Measurements from ENCODE around the gene PCLAF.
A peak's percentile ranks its signal among the peaks of the same experiment; 100 is the strongest.
"Not testable (repeated sequence)": the region's sequence is repeated elsewhere in the genome, so short reads cannot be mapped to it uniquely, and the experiment has no call there.

The PCLAF gene

DNA sequence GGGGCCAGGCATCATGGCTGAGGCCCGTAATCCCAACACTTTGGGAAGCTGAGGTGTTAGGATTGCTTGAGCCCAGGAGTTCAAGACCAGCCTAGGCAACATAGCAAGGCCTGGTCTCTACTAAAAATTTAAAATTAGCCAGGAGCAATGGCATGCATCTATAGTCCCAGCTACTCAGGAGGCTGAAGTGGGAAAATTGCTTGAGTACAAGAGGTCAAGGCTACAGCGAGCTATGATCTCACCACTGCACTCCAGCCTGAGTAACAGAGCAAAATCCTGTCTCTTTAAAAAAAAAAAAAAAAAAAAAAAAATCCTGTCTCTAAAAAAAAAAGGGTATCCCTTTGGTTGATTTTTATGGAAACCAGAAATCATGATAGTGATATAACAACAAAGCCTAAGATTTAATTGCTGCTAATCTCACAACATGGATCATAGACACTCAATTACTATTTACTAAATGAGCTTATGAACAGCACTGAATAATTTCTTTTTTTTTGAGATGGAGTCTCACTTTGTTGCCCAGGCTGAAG is 12.1 kb downstream of the PCLAF start:
- no peak for DNase-seq (ENCODE audit: low read depth in 3 of 3)

GRCh38 chr15:64361259-64361658 is 20.0 kb downstream of the PCLAF start:
- DNase-seq (ENCODE audit: low read depth in 3 of 3) = no peak

GRCh38 chr15:64356710-64357040 is 24.6 kb downstream of the PCLAF start:
- DNase-seq (ENCODE audit: low read depth in 3 of 3) = no peak

DNA sequence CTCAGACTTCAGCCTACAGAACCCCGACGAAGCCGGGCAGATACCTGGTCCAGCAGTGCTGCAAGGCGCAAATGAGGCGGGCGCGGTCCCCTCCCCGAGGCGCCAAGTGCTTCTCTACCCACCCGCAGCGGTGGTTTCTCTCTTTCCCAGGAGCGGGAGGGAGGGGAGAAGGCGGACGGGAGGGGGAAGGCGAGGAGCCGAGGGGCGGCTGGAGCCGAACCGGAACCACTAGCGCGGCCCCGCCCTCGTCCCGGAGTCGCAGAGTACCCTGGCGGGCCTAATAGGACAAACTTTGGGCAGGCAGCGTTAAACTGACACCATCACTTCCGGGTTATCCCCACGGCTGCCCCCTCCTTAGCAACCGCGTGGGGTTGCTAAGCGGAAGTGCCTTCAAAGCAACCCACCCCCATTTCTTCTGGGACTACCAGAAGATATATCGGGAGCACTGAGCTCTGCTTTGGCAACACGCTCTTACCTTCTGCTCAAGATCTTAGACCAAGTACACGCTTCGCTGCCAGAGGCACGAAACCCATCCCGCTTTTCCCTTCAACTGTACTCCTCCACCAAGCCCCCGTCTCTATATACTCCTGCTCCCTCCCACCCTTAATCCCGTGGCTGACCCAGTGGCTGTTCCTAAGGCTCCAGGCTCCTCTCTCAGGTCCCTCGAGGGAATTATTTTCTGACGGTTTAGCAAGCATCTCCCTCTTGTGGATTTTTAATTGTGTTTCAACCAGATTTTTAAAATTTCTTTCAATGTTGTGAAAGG is 25.1 kb downstream of the PCLAF start, which contains the start of gene CSNK1G1:
Gene CSNK1G1 (minus strand): TSS at position 230 of the 766 bp plus-strand sequence. CDS start 55,674 bp downstream, outside the sequence.
- DNase-seq (ENCODE audit: low read depth in 3 of 3) = peak; percentile 84 to 87 (median 86)

GRCh38 chr15:64355348-64355943 is 25.8 kb downstream of the PCLAF start:
- DNase-seq (ENCODE audit: low read depth in 3 of 3) = peak; percentile 1 to 24 (median 4)

GRCh38 chr15:64354688-64355344 is 26.4 kb downstream of the PCLAF start:
- DNase-seq (ENCODE audit: low read depth in 3 of 3) = no peak

GRCh38 chr15:64351265-64351664 is 30.0 kb downstream of the PCLAF start:
- DNase-seq (ENCODE audit: low read depth in 3 of 3) = no peak

DNA sequence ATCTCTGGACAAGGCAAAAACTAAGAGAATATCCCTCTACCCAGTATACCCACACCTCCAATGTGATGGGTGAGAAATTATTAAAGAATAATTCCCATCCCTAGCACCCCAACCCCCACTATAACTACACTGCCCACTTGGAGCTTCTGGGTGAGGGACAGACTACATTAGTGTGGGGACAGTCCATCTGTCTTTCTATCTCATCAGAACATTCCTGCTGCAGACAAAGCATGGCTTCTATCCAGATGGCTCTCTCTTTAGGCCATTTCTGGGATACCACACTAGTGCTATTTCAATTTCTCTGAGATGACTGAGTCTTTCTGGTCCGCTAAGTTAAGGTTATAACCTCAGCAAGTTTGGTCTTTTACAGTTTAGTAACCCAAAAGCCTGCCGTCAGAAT is 31.9 kb downstream of the PCLAF start:
- no peak for DNase-seq (ENCODE audit: low read depth in 3 of 3)

DNA sequence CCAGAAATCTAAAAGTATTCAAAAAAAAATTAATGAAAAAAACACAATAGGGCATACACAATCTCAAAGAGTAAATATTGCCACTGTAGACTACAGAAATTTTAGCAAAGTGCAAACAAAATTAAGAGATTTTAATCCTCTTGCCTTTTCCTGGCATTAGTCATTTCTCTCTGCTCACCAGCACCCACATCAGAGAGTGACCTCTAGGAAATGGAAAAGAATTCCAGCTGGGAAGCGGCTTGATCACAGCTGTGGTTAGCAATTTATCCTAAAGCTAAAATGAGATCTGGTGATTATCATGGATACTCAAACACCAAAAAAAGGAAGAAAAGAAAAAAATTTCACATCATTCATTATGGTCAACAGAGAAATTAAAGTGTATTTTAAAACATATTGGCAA is 32.8 kb downstream of the PCLAF start:
- DNase-seq (ENCODE audit: low read depth in 3 of 3) = no peak

- not testable (repeated sequence) for DNase-seq (ENCODE audit: low read depth in 3 of 3)
Measured at GRCh38 chr15:64346242-64346641, 35.0 kb downstream of the PCLAF start.

DNA sequence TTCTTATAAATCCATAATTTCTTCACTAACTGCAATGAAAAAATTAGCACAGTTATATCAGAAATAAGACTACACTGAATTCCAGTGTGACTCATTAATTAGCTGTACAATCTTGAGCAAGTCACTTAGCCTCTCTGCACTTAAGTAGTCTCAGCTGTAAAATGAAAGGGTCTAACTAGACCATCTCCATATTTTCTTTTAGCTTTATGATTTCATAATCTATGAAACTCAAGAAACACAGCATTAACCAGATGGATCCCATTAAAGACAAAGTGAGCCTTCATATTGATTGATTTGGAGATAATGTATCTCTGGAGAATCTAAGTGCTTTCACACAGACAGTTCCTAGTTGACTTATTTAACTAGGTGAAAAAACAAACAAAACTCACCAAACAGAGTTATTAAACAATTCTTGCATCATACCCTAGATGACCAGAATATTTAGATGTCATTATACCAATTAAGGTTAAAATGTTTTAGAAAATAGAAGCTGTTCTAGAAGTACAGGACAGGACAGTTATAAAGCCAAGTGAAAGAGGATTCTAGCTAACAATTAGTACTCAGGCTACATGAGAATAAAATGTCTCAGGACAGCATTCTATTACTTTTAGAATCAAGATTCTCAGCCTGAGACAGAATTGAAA is 36.5 kb downstream of the PCLAF start:
- DNase-seq (ENCODE audit: low read depth in 3 of 3) = no peak

- DNase-seq (ENCODE audit: low read depth in 3 of 3) = no peak
Measured at GRCh38 chr15:64343841-64344240, 37.4 kb downstream of the PCLAF start.

DNA sequence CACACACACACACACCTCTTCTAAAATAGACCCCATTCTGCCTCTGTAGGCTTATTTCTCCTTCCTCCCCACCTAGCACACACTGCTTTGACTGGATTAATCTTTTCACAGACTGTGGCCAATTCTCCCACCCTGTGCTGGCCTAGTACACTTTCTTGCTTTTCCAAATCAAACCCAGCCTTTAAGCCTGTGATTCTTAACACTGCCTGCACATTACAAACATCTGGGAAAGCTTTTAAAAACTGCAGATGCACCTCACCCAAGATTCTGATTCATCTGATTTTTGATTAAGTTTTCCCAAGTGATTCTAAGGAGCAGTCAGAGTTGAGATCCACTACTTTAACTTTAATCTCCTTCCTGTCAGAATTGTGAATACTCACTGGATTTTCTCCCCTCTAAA is 38.0 kb downstream of the PCLAF start:
- no peak for DNase-seq (ENCODE audit: low read depth in 3 of 3)

DNA sequence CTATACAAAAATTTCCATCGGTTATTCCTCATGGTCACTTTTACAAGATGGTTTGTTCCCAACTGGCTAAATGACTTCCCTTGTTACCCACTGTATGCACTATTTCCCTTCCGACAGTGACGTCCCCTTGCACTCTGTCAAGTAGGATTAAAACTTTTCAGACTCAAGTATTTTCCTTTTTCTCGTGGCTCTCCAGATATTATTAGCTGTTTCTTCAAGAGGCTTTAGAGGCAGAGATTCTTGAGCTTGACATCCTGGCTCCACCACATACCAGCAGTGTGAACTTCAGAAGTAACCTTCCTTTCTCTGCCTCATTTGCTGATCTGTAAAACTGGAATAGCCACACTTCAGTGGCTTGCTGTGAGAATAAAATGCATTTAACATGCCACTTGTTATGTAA is 39.3 kb downstream of the PCLAF start:
- no peak for DNase-seq (ENCODE audit: low read depth in 3 of 3)

DNA sequence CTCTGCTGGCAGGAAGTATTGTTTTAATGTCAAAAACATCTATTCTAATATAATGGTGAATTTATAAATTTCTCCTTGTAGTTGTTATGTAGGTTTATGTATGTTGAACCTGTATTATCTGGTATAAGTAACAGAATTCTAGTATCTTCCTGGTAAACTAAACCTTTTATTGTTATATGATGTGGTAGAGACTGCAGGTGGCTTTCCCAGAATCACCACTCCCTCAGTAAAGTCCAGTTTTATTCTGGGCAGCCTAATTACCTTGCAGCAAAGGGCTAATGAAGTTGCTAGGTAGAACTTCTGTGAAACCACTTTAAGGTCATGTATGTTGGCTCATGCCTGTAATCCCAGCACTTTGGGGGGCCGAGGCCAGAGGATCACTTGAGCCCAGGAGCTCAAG is 40.9 kb downstream of the PCLAF start:
- no peak for DNase-seq (ENCODE audit: low read depth in 3 of 3)

- DNase-seq (ENCODE audit: low read depth in 3 of 3) = no peak
Measured at GRCh38 chr15:64337761-64338160, 43.5 kb downstream of the PCLAF start.

DNA sequence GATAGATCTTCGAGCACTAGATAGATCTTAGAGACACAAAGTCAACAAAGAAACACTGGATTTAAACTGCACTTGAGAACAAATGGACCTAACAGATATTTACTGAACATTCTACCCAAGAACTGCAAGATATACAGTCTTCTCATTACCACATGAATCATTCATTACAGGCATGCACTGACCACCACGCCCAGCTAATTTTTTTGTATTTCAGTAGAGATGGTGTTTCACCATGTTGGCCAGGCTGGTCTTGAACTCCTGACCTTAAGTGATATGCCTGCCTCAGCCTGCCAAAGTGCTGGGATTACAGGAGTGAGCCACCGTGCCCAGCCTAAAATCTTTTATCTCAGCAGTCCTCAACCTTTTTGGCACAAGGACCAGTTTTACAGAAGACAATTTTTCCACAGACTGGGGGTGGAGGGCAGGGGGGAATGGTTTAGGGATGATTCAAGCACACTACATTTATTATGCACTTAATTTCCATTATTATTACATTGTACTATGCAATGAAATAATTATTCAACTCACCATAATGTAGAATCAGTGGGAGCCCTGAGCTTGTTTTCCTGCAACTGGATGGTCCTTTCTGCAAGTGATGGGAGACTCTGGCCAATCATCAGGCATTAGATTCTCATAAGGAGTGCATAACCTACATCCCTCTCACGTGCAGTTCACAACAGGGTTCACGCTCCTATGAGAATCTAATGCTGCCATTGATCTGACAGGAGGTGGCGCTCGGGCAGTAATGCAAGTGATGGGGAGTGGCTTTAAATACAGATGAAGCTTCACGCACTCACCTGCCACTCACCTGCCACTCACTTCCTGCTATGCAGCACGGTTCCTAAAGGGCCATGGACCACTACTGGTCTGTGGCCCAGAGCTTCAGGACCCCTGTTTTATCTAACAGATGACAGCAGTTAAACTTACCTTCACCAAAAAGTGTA is 47.0 kb downstream of the PCLAF start:
- DNase-seq (ENCODE audit: low read depth in 3 of 3) = peak in 1 of 3 donors; percentile 2

DNA sequence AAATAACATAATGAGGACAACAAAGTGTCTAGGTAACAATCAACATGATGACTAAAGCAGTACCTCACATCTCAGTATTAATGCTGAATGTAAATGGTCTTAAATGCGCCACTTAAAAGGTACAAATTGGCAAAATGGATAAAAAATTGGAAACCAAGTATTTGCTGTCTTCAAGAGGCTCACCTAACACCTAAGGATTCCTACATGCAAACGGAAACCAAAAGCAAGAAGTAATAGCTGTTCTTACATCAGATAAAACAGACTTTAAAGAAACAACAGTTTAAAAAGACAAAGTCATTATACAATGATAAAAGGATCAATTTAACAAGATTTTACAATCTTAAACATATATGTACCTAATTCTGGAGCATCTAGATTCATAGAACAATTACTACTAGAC is 47.7 kb downstream of the PCLAF start:
- DNase-seq (ENCODE audit: low read depth in 3 of 3) = no peak

DNA sequence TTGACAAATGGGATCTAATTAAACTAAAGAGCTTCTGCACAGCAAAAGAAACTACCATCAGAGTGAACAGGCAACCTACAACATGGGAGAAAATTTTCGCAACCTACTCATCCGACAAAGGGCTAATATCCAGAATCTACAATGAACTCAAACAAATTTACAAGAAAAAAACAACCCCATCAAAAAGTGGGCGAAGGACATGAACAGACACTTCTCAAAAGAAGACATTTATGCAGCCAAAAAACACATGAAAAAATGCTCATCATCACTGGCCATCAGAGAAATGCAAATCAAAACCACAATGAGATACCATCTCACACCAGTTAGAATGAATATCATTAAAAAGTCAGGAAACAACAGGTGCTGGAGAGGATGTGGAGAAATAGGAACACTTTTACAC is 49.6 kb downstream of the PCLAF start:
- DNase-seq (ENCODE audit: low read depth in 3 of 3) = not testable (repeated sequence)

DNA sequence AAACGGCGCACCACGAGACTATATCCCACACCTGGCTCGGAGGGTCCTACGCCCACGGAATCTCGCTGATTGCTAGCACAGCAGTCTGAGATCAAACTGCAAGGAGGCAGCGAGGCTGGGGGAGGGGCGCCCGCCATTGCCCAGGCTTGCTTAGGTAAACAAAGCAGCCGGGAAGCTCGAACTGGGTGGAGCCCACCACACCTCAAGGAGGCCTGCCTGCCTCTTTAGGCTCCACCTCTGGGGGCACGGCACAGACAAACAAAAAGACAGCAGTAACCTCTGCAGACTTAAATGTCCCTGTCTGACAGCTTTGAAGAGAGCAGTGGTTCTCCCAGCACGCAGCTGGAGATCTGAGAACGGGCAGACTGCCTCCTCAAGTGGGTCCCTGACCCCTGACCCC is 54.3 kb downstream of the PCLAF start:
- DNase-seq (ENCODE audit: low read depth in 3 of 3) = not testable (repeated sequence)

GRCh38 chr15:64326458-64326857 is 54.8 kb downstream of the PCLAF start:
- not testable (repeated sequence) for DNase-seq (ENCODE audit: low read depth in 3 of 3)
